SK-N-SH treated with all-trans-retinoic acid at 6 μM for 48 hours (cell line): ENCODE measurements around the gene GALE.

Source experiments
- CREB5 ChIP-seq: fragments of 250-450 bp; sonication (Bioruptor Pico); IDR thresholded peaks from 2 replicates; pipeline ENCODE4 v1.5.1; 2020; ENCODE audit warnings: low read depth, mild to moderate bottlenecking, moderate library complexity
- TSHZ2 ChIP-seq: fragments of 250-450 bp; sonication (Bioruptor Pico); IDR thresholded peaks from 2 replicates; pipeline ENCODE4 v1.5.0; 2020; ENCODE audit warnings: mild to moderate bottlenecking, moderate library complexity

- TF ChIP-seq CREB5 (CRISPR knock-in tag): no peak
- no peak for TF ChIP-seq TSHZ2 (CRISPR knock-in tag)
Measured at GRCh38 chr1:23792151-23792945, 8.2 kb downstream of the GALE start.
